Measurements from ENCODE around the gene NAGLU.

The NAGLU gene

DNA sequence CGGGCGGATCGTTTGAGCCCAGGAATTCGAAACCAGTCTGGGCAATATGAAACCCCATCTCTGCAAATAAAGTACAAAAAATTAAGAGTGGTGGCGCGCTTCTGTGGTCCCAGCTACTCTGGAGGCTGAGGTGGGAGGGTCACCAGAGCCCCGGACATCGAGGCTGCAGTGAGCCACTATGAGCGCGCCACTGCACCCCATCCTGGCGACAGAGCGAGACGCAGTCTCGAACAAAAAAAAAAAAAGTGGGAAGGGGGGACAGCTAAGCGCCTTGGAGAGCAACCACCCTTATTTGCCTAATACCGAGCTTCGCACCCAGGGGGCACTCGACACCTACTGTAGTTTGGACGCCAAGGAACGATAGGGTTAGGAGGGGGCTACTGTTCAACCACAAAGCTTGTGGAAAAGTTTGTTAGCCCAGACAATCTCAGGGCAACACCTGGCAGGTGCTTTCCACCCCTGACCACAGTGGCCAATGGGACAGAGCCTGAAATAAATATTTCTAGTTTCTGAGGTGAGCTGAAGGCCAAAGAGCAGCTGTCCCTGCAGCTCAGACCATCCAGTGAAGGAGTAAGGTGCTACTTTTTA is 42.3 kb downstream of the NAGLU start:
- DNase-seq (ENCODE audit: low spot score in 2 of 2) (peak; percentile 50 to 87), ATAC-seq (peak; percentile 56)
- peaks cover 43% of the 10 kb centered on the region for H3K4me1 Mint-ChIP-seq
- peak overlapping the region; percentile 91 for H3K4me3 Mint-ChIP-seq
- H3K9me3 Mint-ChIP-seq, result no peaks in the 10 kb centered on the region
- peaks cover 98% of the 10 kb centered on the region for H3K36me3 Mint-ChIP-seq
- H3K27ac Mint-ChIP-seq, result peak overlapping the region; percentile 92

DNA sequence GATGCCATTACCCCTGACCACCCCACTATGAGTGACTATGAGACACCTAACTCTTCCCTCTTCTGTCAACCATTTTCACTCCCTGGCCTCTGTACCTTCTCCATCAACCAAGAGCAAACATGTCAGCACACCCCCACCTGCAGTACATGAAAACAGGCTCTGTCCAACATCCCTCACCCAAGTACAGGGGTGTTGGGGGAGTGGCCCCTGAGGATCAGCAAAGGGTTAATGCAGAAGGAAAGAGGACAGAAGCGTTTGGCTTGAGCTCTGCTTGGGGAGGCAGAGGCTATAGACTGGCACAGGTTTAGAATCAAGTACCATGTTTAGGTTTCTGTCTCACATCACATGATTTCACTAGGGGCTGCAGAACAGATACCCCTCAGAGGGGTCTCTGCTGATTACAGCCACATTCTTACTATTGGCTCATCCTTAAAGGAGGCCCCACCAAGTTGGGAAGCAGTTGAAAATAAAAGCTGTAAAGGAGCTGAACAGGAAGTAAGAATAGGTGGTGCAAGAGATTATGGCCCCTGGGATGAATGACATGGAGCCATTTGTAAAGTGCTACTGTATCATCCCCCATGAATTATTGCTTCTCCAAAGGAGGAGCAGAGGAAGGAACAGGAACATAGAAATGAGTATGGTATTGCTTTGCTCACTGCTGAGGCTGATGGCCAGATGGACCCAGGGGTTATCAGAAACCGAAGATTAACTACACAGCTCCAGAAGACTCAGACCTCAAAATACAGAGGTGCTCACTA is 43.9 kb downstream of the NAGLU start:
- H3K36me3 Mint-ChIP-seq, result peaks cover 98% of the 10 kb centered on the region
- DNase-seq (ENCODE audit: low spot score in 2 of 2), result no peak

DNA sequence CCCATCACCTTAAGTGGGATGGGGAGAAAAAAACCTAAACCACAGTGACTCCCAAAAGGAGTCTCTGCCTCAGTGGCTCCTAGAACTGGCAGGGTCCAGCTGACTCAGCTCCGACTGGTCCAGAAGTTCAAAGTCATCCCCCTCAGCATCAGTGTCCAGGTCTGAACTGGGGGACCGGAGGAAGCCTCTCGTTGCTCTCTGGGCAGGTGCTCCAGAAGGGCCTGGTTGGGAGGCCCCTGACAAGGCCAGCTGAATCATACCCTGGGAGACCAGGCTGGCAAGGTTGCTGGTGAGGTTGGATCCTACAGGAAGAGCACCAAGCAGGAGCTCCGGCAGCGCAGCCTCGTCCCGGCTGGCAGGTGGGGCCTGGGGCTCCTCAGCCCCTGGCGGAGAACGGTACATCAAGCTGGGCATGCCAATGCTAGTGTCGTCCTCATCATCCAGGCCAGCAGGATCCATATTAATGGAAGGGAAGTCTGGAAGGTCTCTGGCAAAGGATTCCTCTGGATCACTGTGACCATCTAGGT is 45.8 kb downstream of the NAGLU start:
- no peaks in the 10 kb centered on the region for H3K9me3 Mint-ChIP-seq
- H3K36me3 Mint-ChIP-seq, result peaks cover 99% of the 10 kb centered on the region
- H3K27ac Mint-ChIP-seq, result no peak overlapping the region
- DNase-seq (ENCODE audit: low spot score in 2 of 2), result no peak
- H3K4me3 Mint-ChIP-seq, result no peak overlapping the region
- peaks cover 20% of the 10 kb centered on the region for H3K4me1 Mint-ChIP-seq
- ATAC-seq, result no peak

More for the DNA sequence above, 43.9 kb downstream of the NAGLU start:
- ATAC-seq, result no peak
- Mint-ChIP-seq H3K4me1 (peaks cover 37% of the 10 kb centered on the region), H3K9me3 (no peaks in the 10 kb centered on the region), H3K27ac (no peak overlapping the region), H3K4me3 (peak overlapping the region; percentile 10)

DNA sequence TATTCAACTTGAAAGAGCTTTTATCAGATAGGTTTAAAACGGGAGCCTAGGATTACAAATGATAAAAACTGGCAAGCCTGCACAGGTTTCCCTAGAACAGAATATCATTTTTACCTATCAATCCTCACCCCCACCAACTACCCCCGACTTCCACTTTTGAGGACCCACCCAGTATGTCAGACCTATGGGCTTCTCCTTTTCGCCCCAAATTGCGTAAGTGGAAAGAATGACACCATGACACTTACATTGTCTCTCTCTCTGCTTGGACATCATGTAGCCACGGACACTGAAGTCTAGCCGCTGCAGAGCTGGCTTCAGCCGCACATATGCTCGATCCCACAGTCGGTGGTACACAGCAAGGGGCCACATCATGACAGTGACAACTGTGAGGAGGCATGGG is 48.8 kb downstream of the NAGLU start:
- no peak for DNase-seq (ENCODE audit: low spot score in 2 of 2)
- Mint-ChIP-seq H3K4me3 (no peak overlapping the region), H3K36me3 (peaks cover 98% of the 10 kb centered on the region), H3K4me1 (peaks cover under 1% of the 10 kb centered on the region), H3K27ac (peak overlapping the region; percentile 50), H3K9me3 (no peaks in the 10 kb centered on the region)
- ATAC-seq, result no peak

DNA sequence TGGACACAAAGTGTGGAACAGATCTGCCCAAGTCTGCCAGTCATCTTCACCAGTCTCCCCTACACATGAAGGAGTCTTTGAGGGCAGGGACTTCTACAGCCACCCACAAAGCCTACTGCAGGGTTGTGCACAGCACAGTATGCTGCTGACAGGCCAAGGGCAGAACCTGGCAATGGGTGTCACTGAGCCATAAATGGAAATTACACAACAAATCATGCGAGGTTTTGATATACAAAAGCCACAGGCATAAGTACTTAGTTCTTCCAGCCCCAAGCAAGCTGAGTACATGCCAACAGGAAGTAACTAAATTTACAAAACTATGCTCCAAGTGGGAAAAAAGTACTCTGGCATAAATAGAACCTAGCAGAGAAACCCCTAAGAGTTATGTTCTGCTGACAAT is 49.3 kb downstream of the NAGLU start:
- no peaks in the 10 kb centered on the region for H3K9me3 Mint-ChIP-seq
- H3K4me3 Mint-ChIP-seq, result no peak overlapping the region
- DNase-seq (ENCODE audit: low spot score in 2 of 2) (no peak), ATAC-seq (no peak)
- H3K36me3 Mint-ChIP-seq, result peaks cover 98% of the 10 kb centered on the region
- H3K27ac Mint-ChIP-seq, result no peak overlapping the region
- no peaks in the 10 kb centered on the region for H3K4me1 Mint-ChIP-seq

DNA sequence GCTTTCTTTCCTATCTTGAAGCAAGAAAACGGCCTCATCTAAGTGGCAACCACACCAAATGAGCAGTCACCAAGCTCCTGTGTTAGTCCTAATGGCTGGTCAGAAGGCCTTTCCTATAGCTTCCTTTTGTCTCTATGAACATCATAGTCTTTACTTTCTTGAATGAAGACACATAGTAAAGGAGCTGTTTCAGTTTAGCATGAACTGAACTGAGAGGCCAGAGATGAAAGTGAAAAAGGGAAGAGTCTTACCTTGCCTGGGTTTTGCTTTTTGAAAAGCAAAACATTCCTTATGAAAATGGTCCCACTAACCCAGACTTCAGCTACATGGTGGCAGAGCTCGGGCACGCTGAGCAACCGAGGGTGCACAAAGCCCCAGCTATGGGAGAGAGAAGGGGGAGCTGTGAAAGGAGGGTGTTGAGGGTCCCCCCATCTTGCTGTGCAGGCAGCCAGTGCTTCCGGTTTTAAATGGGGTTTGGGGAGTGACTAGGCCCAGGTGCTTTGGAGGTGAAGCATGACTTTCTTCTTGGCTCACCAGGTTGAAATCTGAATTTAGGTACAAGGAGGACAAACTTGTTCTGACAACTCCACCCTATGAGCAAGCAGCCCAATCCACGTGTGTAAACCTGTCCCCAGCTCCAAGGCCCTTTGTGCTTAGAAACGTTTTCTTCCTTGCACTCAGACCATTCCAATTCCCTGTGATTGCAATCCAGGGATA is 50.6 kb downstream of the NAGLU start:
- no peaks in the 10 kb centered on the region for H3K4me1 Mint-ChIP-seq
- H3K27ac Mint-ChIP-seq, result peak overlapping the region; percentile 78
- H3K4me3 Mint-ChIP-seq, result no peak overlapping the region
- DNase-seq (ENCODE audit: low spot score in 2 of 2), result no peak
- no peaks in the 10 kb centered on the region for H3K9me3 Mint-ChIP-seq
- ATAC-seq, result no peak
- peaks cover 98% of the 10 kb centered on the region for H3K36me3 Mint-ChIP-seq

DNA sequence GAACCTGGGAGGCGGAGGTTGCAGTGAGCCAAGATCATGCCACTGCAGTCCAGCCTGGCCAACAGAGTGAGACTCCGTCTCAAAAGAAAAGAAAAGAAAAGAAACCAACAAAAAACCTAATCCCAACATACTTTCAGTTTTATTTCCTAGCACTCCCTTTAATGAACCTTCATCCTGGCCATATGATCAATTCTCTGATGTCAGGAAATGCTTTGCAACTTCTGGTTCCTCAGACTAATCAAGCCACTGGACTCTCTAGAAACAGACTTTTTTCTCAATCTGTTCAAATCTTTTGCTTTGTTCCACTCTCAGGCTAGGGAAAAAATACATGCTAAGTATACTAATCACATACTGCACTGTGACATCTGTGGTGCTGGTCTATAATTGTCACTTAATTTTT is 54.8 kb downstream of the NAGLU start:
- peaks cover 97% of the 10 kb centered on the region for H3K36me3 Mint-ChIP-seq
- H3K4me3 Mint-ChIP-seq, result no peak overlapping the region
- no peak overlapping the region for H3K27ac Mint-ChIP-seq

DNA sequence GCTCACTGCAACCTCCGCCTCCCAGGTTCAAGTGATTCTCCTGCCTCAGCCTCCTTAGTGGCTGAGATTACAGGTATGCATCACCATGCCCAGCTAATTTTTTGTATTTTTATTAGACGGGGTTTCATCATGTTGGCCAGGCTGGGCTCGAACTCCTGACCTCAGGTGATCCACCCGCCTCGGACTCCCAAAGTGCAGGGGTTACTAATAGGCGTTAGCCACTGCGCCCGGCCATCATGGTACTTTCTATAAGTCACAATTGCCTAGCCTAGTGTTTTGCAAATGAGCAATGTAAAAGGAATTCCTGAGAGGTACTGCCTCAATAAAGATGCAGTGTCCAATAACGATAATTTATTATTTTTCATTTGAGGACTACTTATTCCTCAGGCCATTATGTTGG is 55.4 kb downstream of the NAGLU start:
- H3K36me3 Mint-ChIP-seq, result peaks cover 97% of the 10 kb centered on the region
- no peaks in the 10 kb centered on the region for H3K4me1 Mint-ChIP-seq
- no peak for ATAC-seq

More for the DNA sequence above, 54.8 kb downstream of the NAGLU start:
- H3K4me1 Mint-ChIP-seq, result no peaks in the 10 kb centered on the region
- DNase-seq (ENCODE audit: low spot score in 2 of 2) (no peak), ATAC-seq (no peak)
- no peaks in the 10 kb centered on the region for H3K9me3 Mint-ChIP-seq

More for the DNA sequence above, 55.4 kb downstream of the NAGLU start:
- peak overlapping the region; percentile 26 for H3K27ac Mint-ChIP-seq
- H3K9me3 Mint-ChIP-seq, result no peaks in the 10 kb centered on the region
- no peak for DNase-seq (ENCODE audit: low spot score in 2 of 2)
- no peak overlapping the region for H3K4me3 Mint-ChIP-seq
